Stimulated activated naive CD8-positive, alpha-beta T cell treated with anti-CD3 and anti-CD28 coated beads, Interleukin-15, Interleukin-2, amounts not matched to agents 100 U/mL and 50 U/mL, for 24 hours (primary cell): ENCODE data around the gene SNX21.
"Not testable (repeated sequence)": the region's sequence is repeated elsewhere in the genome, so short reads cannot be mapped to it uniquely, and the experiment has no call there.

Experiments used
- ATAC-seq: fragments of 150-1000 bp; cut with Tn5 transposase; one replicate; pipeline ENCODE4 v1.10.0; 2021
- DNase-seq: peaks from one replicate; pipeline ENCODE4 v3.0.0; 2021

The SNX21 gene

GRCh38 chr20:45850238-45850637 lies 16.6 kb downstream of the SNX21 start:
- ATAC-seq = no peak
- DNase-seq = no peak

- DNase-seq (no peak), ATAC-seq (no peak)
Measured at GRCh38 chr20:45850926-45851325, 17.3 kb downstream of the SNX21 start.

- no peak for DNase-seq
- no peak for ATAC-seq
Measured at GRCh38 chr20:45851501-45851900, 17.9 kb downstream of the SNX21 start.

GRCh38 chr20:45852326-45852725 lies 18.7 kb downstream of the SNX21 start:
- DNase-seq (no peak), ATAC-seq (no peak)

- no peak for ATAC-seq
- DNase-seq = no peak
Measured at GRCh38 chr20:45853484-45853883, 19.9 kb downstream of the SNX21 start.

GRCh38 chr20:45857114-45857881 lies 23.7 kb downstream of the SNX21 start, which contains the start of the genes ACOT8 and ZSWIM3:
Gene ACOT8, minus strand, starts transcription at chr20:45857392. Its CDS starts 77 bp downstream, at chr20:45857315.
Gene ZSWIM3, plus strand, starts transcription at chr20:45857614. Its CDS starts 212 bp downstream, at chr20:45857826.
- DNase-seq (peak; percentile 89), ATAC-seq (peak; percentile 99)

GRCh38 chr20:45857882-45858216 lies 24.2 kb downstream of the SNX21 start:
- peak; percentile 61 for DNase-seq

GRCh38 chr20:45859916-45860315 lies 26.3 kb downstream of the SNX21 start:
- ATAC-seq (no peak), DNase-seq (no peak)

More at GRCh38 chr20:45857882-45858216, 24.2 kb downstream of the SNX21 start:
- peak; percentile 41 for ATAC-seq

- ATAC-seq (no peak), DNase-seq (no peak)
Measured at GRCh38 chr20:45860560-45861220, 27.1 kb downstream of the SNX21 start.

GRCh38 chr20:45861221-45862075 lies 27.8 kb downstream of the SNX21 start:
- DNase-seq (no peak), ATAC-seq (no peak)

GRCh38 chr20:45863543-45864470 lies 30.2 kb downstream of the SNX21 start:
- DNase-seq (no peak), ATAC-seq (no peak)

- no peak for ATAC-seq
Measured at GRCh38 chr20:45866454-45866853, 32.9 kb downstream of the SNX21 start.

GRCh38 chr20:45867136-45867818 lies 33.7 kb downstream of the SNX21 start:
- ATAC-seq (no peak), DNase-seq (no peak)

More at GRCh38 chr20:45866454-45866853, 32.9 kb downstream of the SNX21 start:
- no peak for DNase-seq

- DNase-seq = no peak
Measured at GRCh38 chr20:45867819-45868176, 34.2 kb downstream of the SNX21 start.

GRCh38 chr20:45872626-45873025 lies 39.0 kb downstream of the SNX21 start:
- DNase-seq (no peak), ATAC-seq (no peak)

More at GRCh38 chr20:45867819-45868176, 34.2 kb downstream of the SNX21 start:
- ATAC-seq = no peak

GRCh38 chr20:45873409-45874103 lies 40.0 kb downstream of the SNX21 start:
- DNase-seq = no peak
- ATAC-seq = no peak

- ATAC-seq, DNase-seq: not testable (repeated sequence)
Measured at GRCh38 chr20:45874104-45874481, 40.5 kb downstream of the SNX21 start.

- no peak for DNase-seq
- no peak for ATAC-seq
Measured at GRCh38 chr20:45874576-45874975, 41.0 kb downstream of the SNX21 start.

GRCh38 chr20:45878076-45878761 lies 44.6 kb downstream of the SNX21 start:
- ATAC-seq (no peak), DNase-seq (no peak)
